Activated naive CD8-positive, alpha-beta T cell treated with anti-CD3 and anti-CD28 coated beads for 36 hours (primary cell): ENCODE measurements around the gene EMP3. TPM values are rescaled to one million over a fixed set of nuclear protein-coding genes. Genes with fewer than 3 reads are reported as not detected.
"Not testable (repeated sequence)": the region's sequence is repeated elsewhere in the genome, so short reads cannot be mapped to it uniquely, and the experiment has no call there.

Experiments
- DNase-seq: peaks from one replicate; pipeline ENCODE4 v3.0.0; 2021
- H3K27ac Mint-ChIP-seq: one replicate; pipeline ENCODE4 v1.8.0; 2022; ENCODE audit warnings: mild to moderate bottlenecking, moderate library complexity, mixed read lengths
- H3K27me3 Mint-ChIP-seq: one replicate; pipeline ENCODE4 v1.8.0; 2022; ENCODE audit warnings: mild to moderate bottlenecking, mixed read lengths
- H3K36me3 Mint-ChIP-seq: one replicate; pipeline ENCODE4 v1.8.0; 2021; ENCODE audit warnings: mild to moderate bottlenecking, mixed read lengths
- H3K4me1 Mint-ChIP-seq: one replicate; pipeline ENCODE4 v1.8.0; 2021; ENCODE audit warnings: mixed read lengths
- H3K4me3 Mint-ChIP-seq: one replicate; pipeline ENCODE4 v1.8.0; 2022; ENCODE audit warnings: mild to moderate bottlenecking, moderate library complexity, mixed read lengths
- H3K9me3 Mint-ChIP-seq: one replicate; pipeline ENCODE4 v1.8.0; 2022; ENCODE audit warnings: mixed read lengths
- total RNA-seq, 2 experiments: library from RNA; stranded (reverse); gene quantifications; one replicate each; pipeline ENCODE4 v1.2.3, GENCODE V29; 2021

Gene EMP3
- total RNA-seq, 2 experiments from 2014 or later: 185 to 187 TPM

- Mint-ChIP-seq H3K27ac (no peak overlapping the region), H3K4me1 (no peaks in the 10 kb centered on the region), H3K4me3 (no peak overlapping the region), H3K9me3 (no peaks in the 10 kb centered on the region), H3K27me3 (no peaks in the 10 kb centered on the region), H3K36me3 (no peaks in the 10 kb centered on the region)
- no peak for DNase-seq
Measured at GRCh38 chr19:48303866-48304265, 21.5 kb upstream of the EMP3 start.

GRCh38 chr19:48308631-48309586, 16.4 kb upstream of the EMP3 start:
- DNase-seq: no peak
- Mint-ChIP-seq H3K4me1 (no peaks in the 10 kb centered on the region), H3K9me3 (no peaks in the 10 kb centered on the region), H3K27ac (no peak overlapping the region), H3K4me3 (no peak overlapping the region), H3K36me3 (no peaks in the 10 kb centered on the region), H3K27me3 (no peaks in the 10 kb centered on the region)

GRCh38 chr19:48309731-48310130, 15.6 kb upstream of the EMP3 start:
- not testable (repeated sequence) for H3K27me3 Mint-ChIP-seq, H3K27ac Mint-ChIP-seq, H3K4me1 Mint-ChIP-seq, H3K36me3 Mint-ChIP-seq, H3K9me3 Mint-ChIP-seq, DNase-seq, H3K4me3 Mint-ChIP-seq

DNA sequence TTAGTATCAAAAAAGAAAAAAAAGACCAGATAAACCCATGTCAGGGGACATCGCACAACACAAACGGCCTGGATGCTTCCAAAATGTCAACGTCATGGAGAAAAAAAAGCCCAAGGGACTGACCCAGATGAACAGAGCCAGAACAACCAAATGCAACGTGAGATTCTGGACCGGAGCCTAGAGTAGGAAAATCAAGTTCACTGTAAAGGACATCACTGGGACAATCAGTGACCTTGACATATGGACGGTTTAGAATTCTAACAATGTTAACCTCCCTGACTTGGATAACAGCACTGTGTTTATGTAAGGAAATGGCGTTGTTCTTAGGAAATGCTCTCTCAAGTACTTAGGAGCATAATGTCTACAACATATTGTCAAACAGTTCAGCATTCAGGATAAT, 15.1 kb upstream of the EMP3 start:
- H3K4me3 Mint-ChIP-seq: no peak overlapping the region
- H3K36me3 Mint-ChIP-seq: no peaks in the 10 kb centered on the region
- H3K4me1 Mint-ChIP-seq: no peaks in the 10 kb centered on the region
- no peak for DNase-seq
- no peaks in the 10 kb centered on the region for H3K27me3 Mint-ChIP-seq
- H3K9me3 Mint-ChIP-seq: no peaks in the 10 kb centered on the region
- H3K27ac Mint-ChIP-seq: no peak overlapping the region

DNA sequence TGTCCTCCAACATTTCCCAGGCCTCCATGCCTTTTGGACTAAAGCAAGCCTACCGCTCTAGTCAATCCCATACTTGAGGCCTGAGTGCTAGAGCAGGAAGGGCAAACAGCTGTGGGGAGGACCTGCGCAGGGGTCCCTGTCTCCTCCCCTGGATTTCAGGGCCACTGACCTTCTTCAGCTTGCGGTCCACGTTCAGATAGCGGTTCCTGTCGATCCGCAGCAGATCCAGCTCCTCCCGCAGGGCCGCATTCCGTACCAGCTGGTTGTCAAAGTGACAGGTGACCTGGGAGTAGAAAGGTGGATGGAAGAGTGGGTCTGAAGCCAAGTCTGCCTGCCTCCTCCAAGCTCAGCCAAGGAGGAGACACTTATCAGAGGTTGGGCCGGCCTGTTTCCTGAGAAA, 14.0 kb upstream of the EMP3 start:
- H3K27me3 Mint-ChIP-seq: no peaks in the 10 kb centered on the region
- no peaks in the 10 kb centered on the region for H3K4me1 Mint-ChIP-seq
- no peaks in the 10 kb centered on the region for H3K36me3 Mint-ChIP-seq
- no peak overlapping the region for H3K27ac Mint-ChIP-seq
- H3K9me3 Mint-ChIP-seq: no peaks in the 10 kb centered on the region
- no peak overlapping the region for H3K4me3 Mint-ChIP-seq
- DNase-seq: no peak

GRCh38 chr19:48315712-48316111, 9.6 kb upstream of the EMP3 start:
- DNase-seq: no peak
- no peaks in the 10 kb centered on the region for H3K36me3 Mint-ChIP-seq
- no peak overlapping the region for H3K4me3 Mint-ChIP-seq
- no peaks in the 10 kb centered on the region for H3K27me3 Mint-ChIP-seq
- no peak overlapping the region for H3K27ac Mint-ChIP-seq
- peaks cover 9% of the 10 kb centered on the region for H3K4me1 Mint-ChIP-seq
- no peaks in the 10 kb centered on the region for H3K9me3 Mint-ChIP-seq

DNA sequence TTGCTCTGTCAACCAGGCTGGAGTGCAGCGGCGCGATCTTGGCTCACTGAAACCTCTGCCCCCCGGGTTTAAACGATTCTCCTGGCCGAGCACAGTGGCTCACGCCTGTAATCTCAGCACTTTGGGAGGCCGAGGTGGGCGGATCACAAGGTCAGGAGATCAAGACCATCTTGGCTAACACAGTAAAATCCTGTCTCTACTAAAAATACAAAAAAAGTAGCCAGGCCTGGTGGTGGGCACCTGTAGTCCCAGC, 7.7 kb upstream of the EMP3 start:
- not testable (repeated sequence) for H3K27ac Mint-ChIP-seq, H3K4me3 Mint-ChIP-seq, H3K9me3 Mint-ChIP-seq, DNase-seq, H3K36me3 Mint-ChIP-seq, H3K27me3 Mint-ChIP-seq
- peaks cover 22% of the 10 kb centered on the region for H3K4me1 Mint-ChIP-seq

DNA sequence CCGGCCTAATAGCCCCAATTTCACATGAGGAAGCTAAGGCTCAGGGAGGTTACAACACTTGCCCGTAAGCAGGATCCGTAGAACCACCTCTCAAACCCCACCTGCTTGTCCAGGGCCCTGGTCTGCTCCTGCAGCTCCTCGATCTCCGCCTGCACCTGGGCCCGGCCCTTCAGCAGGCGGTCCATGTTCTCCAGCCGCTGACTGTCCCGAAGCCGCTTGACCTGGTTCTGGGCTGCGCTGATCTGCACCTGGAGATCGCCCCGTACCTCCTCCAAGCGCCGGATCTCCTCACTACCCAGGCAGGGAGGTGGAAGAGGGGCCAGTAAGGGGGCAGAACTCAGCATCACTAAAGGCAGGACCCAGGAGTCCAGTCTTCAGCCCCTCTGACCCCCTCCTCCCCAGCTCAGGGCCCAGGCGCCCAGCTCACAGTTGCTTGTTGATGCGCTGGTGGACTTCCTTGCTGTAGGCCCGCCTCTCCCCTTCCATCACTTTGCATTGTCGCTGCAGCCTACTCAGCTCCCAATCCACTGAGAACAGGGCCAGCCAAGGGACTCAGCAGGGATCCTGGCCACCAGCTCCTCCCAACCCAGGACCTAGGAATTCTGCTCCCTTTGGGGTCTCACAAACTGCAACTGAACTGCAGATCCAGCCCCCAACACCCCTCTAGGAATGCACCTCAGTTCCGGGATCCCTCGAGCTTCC, 6.9 kb upstream of the EMP3 start:
- H3K27me3 Mint-ChIP-seq: no peaks in the 10 kb centered on the region
- H3K27ac Mint-ChIP-seq: no peak overlapping the region
- no peak for DNase-seq
- H3K36me3 Mint-ChIP-seq: no peaks in the 10 kb centered on the region
- H3K4me1 Mint-ChIP-seq: peaks cover 30% of the 10 kb centered on the region
- H3K4me3 Mint-ChIP-seq: no peak overlapping the region
- no peaks in the 10 kb centered on the region for H3K9me3 Mint-ChIP-seq

DNA sequence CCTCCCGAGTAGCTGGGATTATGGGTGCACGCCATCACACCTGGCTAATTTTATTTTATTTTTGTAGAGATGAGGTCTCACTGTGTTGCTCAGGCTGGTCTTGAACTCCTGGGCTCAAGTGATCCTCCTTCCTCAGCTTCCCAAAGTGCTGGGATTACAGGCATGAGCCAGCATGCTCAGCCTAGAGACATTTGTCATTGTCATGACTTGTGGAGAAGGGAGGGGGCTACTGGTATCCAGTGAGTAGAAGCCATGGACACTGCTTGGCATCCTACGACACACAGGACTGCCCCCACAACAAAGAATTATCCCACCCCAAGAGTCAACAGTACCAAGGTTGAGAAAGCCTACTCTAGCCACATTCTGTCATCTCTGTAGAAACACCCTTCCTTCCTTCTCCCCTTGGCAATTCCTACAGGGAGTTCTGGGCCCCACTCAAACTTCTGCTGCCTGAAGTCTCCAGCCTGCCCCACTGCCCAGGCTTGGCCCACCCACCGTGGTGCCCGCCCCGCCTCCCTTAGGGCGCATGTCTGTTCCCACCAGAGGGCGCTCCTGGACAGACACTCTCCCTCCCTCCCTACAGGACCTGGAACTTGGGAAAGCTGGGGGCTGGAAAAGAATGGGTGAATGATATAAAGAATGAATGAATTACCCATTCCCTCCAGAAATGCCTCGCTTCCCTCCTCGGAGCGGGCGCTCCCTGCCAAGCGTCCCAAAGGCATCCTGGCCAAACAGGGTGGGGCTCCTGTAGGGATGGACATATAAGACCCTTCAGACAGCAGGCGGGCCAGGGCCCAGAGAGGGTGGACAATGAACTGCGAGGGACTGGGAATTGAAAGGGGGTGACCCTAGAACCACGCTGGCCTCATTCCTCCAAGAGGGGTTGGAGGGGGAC, 5.5 kb upstream of the EMP3 start:
- Mint-ChIP-seq H3K27me3 (no peaks in the 10 kb centered on the region), H3K9me3 (no peaks in the 10 kb centered on the region), H3K4me1 (peaks cover 40% of the 10 kb centered on the region), H3K36me3 (no peaks in the 10 kb centered on the region), H3K27ac (no peak overlapping the region), H3K4me3 (no peak overlapping the region)
- DNase-seq: peak; percentile 73

GRCh38 chr19:48321372-48321621, 4.1 kb upstream of the EMP3 start:
- no peaks in the 10 kb centered on the region for H3K9me3 Mint-ChIP-seq
- H3K36me3 Mint-ChIP-seq: peaks cover 12% of the 10 kb centered on the region
- H3K27ac Mint-ChIP-seq: peak overlapping the region; percentile 99
- DNase-seq: peak; percentile 96
- H3K4me1 Mint-ChIP-seq: peaks cover 47% of the 10 kb centered on the region
- H3K4me3 Mint-ChIP-seq: peak overlapping the region; percentile 92
- H3K27me3 Mint-ChIP-seq: no peaks in the 10 kb centered on the region

- Mint-ChIP-seq H3K27me3 (no peaks in the 10 kb centered on the region), H3K4me1 (peaks cover 52% of the 10 kb centered on the region), H3K36me3 (peaks cover 17% of the 10 kb centered on the region), H3K9me3 (no peaks in the 10 kb centered on the region), H3K27ac (peak overlapping the region; percentile 99), H3K4me3 (peak overlapping the region; percentile 92)
- peak; percentile 99 for DNase-seq
Measured at GRCh38 chr19:48321622-48322591, 3.4 kb upstream of the EMP3 start.

DNA sequence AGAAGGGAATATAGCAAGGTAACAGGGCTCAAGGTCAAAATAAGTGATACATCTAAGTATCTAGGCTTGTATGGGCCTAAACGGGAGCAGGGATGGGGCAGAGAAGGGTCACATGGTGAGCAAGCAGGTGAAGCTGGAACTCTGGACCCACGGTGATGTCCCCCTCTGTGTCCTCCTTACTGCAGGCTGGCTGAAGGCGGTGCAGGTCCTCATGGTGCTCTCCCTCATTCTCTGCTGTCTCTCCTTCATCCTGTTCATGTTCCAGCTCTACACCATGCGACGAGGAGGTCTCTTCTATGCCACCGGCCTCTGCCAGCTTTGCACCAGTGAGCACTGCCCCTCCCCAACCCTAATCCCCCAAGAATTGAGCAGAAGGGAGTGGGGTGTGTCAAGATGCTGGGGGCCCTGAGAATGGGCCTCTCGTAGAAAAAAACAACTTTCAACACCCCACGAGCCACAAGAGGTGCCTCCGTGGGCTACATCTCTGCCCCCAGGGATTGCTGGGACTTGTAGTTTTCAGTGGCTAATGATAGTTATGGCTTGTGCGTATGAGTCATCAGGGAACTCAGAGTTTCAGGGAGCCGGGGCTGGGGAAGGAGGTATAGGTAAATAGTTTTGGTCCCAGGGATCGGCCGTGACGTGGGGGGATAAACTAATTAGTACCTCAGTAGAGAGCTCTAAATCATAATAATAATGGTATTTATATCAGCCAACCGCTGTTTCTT, 4.0 kb downstream of the EMP3 start:
- Mint-ChIP-seq H3K4me3 (peak overlapping the region; percentile 81), H3K4me1 (peaks cover 60% of the 10 kb centered on the region), H3K27ac (peak overlapping the region; percentile 80), H3K36me3 (peaks cover 52% of the 10 kb centered on the region), H3K9me3 (no peaks in the 10 kb centered on the region), H3K27me3 (no peaks in the 10 kb centered on the region)
- peak; percentile 52 for DNase-seq

DNA sequence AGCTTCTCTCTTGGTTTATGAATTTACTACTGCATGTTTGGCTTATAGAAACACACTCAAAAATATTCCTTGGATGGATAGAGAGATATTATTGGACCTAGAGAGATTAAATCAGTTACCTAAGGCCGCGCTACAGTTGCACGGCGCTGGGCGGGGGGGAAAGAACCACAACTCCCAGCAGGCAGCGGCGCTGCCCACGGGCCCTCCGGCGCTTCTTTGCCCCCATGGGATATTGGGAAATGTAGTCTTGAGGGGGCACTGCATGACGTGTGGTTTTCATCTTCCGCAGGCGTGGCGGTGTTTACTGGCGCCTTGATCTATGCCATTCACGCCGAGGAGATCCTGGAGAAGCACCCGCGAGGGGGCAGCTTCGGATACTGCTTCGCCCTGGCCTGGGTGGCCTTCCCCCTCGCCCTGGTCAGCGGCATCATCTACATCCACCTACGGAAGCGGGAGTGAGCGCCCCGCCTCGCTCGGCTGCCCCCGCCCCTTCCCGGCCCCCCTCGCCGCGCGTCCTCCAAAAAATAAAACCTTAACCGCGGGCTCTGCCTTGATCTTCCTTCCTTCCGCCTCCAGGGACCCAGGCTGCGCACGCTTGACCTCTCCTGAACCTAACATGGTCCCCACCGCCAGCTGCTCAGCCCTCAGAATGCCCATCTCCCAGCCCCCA, 4.8 kb downstream of the EMP3 start:
- Mint-ChIP-seq H3K27me3 (no peaks in the 10 kb centered on the region), H3K9me3 (no peaks in the 10 kb centered on the region), H3K27ac (peak overlapping the region; percentile 80), H3K36me3 (peaks cover 50% of the 10 kb centered on the region), H3K4me1 (peaks cover 59% of the 10 kb centered on the region), H3K4me3 (peak overlapping the region; percentile 81)
- DNase-seq: peak; percentile 86

GRCh38 chr19:48332351-48332661, 7.0 kb downstream of the EMP3 start:
- H3K4me1 Mint-ChIP-seq: peaks cover 47% of the 10 kb centered on the region
- DNase-seq: no peak
- H3K27ac Mint-ChIP-seq: peak overlapping the region; percentile 90
- peak overlapping the region; percentile 81 for H3K4me3 Mint-ChIP-seq
- no peaks in the 10 kb centered on the region for H3K27me3 Mint-ChIP-seq
- no peaks in the 10 kb centered on the region for H3K9me3 Mint-ChIP-seq
- H3K36me3 Mint-ChIP-seq: peaks cover 32% of the 10 kb centered on the region
